Central memory CD4-positive, alpha-beta T cell (primary cell): Measurements from ENCODE around the gene ZNF606.
"Not testable (repeated sequence)": the region's sequence is repeated elsewhere in the genome, so short reads cannot be mapped to it uniquely, and the experiment has no call there.

Source experiments
- DNase-seq: peaks from one replicate; pipeline ENCODE4 v3.0.0; 2022

Gene ZNF606

DNA sequence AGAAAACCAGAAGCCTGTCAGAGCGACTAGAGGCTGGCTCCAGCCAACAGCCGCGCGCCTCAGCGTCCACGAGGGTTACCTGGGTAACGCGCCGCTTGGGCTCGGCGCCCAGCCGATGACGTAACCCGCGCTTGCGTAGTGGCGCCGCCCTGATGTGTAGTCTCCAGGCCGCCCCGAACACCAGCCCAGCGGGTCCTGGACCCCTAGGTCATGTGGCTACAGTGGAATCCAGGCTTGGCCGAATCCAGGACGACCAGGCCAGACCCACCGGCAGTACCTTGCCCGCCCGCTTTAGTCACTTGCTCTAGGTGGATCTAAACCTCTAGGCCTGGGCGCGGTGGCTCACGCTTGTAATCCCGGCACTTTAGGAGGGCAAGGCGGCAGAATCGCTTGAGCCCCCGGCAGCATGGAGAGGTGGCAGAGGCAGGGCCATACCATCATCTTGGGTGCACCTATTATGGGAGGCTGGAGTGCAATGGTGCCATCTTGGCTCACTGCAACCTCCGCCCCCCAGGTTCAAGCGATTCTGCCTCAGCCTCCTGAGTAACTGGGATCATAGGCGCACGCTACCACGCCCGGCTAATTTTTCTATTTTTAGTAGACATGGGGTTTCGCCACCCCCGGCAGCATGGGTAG, 7.2 kb upstream of the ZNF606 start:
- DNase-seq: peak; percentile 54

DNA sequence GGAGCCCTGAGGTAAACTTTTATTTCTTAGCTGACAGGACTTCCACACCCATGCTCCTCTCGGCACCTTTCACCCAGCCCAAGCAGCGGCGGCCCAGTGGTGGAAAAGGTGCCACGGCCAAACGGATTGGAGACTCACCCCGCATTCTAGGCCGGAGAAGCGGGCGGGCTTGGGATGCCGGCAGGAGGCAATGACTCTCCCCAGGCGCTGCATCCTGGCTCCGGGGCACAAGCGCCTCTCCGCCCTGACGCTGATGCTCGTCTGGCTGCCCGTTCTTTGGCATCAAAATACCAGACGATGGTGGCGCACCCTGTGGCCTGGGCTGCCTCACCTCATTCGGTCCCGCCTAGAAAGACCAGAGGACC, 6.7 kb upstream of the ZNF606 start:
- DNase-seq: no peak

DNA sequence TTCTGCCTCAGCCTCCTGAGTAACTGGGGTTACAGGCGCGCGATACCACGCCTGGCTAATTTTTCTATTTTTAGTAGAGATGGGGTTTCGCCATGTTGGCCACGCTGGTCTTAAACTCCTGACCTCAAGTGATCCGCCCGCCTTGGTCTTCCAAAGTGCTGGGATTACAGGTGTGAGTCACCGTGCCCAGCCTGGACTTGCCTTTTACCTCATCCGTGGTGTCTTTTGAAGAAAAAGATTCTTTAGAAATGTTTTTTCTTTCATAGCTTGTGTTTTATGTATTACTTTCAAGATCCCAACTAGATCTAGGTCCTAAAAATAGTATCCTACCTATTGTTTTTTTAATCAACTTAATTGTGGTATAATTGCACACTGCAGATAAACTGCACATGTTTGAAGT, 6.3 kb upstream of the ZNF606 start:
- DNase-seq: not testable (repeated sequence)

DNA sequence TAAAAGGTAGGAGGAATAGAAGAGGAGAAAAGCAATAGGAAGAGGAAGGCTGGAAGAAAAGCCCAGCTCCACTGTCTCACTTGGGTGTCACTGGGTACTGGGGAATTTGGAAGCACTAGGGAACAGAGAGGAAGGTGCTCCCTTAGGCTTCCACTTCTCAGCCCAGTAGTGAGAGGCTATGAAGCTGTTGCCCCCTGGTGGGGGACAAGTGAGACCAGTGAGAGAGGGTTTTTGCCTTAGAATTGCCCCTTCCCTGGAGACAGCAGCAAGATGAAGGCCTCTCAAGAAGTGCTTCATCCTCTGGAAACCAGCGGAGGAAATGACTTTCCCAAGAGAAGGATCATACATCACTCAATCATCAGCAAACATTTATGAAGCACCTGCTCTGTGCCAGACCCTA, 4.7 kb upstream of the ZNF606 start:
- no peak for DNase-seq

DNA sequence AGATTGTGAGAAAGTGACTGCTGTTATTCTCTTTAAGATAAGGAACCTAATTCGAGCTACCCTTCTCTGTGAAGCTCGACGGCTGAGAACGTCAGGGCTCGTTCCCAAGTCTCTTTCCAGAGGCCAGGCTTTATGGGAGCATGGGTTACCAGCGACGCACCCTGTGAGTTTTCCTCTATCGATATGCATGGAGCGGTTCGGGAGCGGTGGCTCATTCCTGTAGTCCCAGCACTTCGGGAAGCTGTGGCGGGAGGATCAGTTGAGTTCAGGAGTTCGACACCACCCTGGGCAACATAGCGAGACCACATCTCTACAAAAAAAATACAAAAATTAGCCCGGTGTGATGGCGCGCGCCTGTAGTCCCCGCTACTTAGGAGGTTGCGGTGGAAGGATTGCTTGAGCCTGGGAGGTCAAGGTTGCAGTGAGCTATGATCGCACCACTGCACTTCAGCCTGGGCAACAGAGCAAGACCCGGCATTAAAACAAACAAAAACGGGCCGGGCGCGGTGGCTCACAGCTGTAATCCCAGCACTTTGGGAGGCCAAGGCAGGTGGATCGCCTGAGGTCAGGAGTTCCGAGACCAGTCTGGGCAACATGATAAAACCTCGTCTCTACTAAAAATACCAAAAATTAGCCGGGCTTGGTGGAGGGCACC, 681 bp upstream of the ZNF606 start:
- DNase-seq: no peak

DNA sequence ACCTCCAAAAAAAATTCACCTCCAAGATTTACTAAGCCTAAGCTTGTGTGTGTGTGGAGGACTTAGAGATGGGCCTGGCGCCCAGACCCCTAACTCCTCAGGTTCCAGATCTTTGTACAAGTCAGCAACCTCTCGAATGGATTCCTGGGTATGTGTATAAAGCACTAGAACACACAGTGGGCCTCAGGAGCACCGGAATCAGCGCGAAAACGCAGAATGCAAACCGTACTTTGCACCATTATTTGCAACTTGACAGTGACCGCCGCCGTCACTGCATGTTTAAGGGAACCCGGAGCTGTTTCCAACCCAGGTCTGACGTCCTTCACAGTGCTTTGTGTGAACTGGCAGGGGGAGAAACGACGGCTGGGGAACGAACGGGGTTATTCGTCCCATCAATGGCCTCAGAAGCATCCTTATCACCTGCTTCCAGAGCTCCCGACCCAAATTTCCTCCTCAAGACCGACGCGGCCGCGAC, 688 bp downstream of the ZNF606 start:
- DNase-seq: no peak

DNA sequence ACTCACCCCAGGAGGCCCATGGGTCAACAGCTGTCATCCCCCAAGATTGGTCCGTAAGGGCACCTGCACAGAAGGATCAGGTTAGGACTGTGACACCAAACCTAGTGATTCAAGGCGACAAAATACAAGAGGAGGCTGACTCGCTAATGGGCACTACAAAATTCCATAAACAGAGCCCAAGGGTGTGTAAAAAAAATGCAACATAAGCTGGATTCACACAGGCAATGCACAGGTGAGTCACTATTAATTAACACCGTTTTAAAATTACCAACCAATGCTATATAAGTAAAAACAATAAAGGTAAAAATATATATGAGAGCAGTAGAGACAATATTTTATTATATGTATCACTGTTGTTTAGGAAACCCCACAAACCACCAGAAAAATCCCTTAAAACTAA, 1.9 kb downstream of the ZNF606 start:
- DNase-seq: no peak

DNA sequence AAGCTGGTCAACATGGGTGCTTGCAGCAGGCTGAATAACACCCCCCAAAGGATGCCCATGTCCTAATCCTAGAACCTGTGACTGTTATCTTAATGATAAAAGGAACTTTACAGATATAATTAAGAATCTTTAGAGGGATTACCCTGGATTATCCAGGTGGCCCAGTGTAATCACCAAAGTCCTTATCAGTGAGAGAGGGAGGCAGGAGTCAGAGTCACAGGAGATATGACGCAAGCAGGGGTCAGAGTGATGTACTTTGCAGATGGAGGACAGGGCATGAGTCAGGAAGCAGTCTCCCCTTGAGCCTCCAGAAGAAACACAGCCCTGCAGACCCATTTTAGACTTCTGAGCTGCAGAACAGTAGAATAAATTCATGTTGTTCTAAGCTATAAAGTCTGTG, 9.8 kb downstream of the ZNF606 start:
- no peak for DNase-seq

DNA sequence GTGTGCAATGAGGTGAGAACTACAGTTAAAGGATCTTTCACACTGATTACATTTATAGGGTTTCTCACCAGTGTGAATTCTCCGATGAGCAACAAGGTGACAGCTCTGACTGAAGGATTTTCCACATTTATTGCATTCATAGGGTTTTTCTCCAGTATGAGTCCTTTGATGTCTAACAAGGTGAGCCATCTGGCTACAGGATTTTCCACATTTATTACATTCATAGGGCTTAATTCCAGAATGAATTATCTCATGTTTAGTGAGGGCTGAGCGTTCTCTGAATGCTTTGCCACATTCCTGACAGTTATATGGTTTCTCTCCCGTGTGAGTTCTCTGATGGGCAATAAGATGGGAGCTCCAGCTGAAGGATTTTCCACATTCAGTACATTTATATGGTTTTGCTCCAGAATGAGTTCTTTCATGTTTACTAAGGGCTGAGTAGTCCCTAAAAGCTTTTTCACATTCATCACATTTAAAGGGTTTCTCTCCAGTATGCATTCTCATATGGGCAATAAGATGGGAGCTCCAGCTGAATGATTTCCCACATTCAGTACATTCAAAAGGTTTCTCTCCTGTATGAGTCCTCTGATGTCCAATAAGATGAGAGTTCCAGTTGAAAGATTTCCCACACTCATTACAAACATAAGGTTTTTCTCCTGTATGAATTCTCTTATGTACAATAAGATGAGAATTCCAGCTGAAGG, 23.9 kb downstream of the ZNF606 start:
- DNase-seq: no peak

DNA sequence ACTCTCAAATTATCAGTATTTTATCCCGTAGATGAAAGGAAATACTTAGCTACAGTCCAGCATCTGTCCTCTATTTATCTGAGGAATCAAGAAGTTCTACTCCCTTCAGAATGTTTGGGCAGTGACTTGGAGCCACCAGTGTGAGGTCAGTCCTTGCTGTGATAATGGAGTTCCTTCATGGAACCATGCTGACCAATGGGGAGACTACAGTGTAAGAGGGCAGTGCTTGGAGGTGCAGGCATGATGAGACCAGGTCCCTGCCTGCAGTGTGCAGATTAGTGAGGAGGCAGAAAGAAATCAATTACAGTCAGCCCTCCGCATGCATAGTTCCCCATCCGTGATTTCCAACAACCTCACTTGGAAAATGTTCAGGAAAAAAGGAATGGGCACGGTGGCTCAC, 28.2 kb downstream of the ZNF606 start, which contains the start of gene C19orf18:
Gene C19orf18 (minus strand): TSS at position 101 of the 400 bp plus-strand sequence. CDS start 102 bp downstream, outside the sequence.
- no peak for DNase-seq

DNA sequence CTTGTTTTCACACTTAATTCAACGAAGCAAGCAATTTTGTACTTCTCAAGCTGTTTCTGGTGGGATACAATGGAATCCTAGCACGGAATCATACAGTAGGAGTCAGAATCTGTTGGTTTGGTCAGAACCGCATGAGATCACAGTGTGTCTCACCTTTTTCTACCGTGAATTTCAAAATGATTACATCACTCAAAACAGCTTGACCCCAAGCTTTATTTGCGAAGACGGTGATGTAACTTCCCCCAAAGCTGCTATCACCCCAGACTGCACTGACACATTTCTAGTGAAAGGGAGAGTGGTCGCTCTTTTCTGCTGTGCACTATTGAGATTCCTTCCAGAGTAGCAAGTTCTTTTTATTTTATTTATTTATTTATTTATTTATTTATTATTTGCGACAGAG, 37.9 kb downstream of the ZNF606 start:
- no peak for DNase-seq

DNA sequence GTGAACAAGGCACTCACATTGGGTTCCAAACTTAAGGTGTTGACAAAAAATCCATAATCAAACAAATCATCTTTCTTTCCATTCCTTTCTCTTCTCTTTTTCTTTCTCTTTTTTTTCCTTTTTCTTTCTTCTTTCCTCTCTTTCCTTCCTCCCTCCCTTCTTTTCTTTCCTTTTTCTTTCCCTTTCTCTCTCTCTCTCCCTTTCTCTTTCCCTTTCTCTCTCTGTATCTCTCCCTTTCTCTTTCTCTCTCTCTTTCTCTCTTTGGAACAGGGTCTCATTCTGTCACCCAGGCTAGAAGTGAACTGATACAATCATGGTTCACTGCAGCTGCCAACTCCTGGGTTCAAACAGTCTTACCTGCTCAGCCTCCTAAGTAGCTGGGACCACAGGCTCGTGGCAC, 40.8 kb downstream of the ZNF606 start:
- DNase-seq: no peak

DNA sequence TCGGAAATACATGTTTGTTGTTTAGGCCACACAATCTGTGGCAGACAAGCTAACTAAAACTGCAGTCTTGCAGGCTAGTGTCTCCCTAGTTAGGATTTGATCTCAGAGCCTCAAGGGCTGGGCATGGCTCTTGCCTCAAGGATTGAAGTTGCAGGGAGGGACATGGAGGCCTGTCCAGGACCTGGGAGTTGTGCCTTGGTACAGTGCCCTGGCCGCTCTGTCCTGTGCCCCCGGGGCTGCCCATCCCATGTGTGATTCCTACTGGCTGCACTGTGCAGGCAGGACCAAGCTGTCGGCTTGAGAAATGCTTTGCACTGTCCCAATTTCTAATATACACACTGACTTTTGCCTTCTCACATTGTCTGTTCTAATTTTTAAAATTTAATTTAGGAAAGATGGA, 47.6 kb downstream of the ZNF606 start:
- no peak for DNase-seq

DNA sequence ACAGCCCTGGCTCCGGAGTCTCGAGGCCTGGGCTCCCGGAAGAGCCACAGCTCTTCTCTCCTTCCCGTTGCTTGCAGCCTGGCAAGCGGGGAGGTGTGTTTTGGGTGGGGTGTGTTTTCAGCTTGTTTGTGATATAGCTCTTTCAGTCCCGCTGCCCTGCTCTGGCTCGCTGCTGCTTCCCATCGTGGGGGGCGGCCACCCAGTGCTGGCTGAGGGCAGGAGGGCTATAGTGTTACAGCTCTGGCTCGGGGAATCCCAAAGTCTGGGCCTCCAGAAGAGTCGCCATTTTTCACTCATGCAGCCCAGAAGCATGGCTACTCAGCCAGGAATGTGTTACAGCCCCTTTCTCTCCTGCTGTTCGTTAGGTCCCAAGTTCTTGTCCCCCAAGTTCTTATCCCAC, 52.9 kb downstream of the ZNF606 start:
- no peak for DNase-seq

DNA sequence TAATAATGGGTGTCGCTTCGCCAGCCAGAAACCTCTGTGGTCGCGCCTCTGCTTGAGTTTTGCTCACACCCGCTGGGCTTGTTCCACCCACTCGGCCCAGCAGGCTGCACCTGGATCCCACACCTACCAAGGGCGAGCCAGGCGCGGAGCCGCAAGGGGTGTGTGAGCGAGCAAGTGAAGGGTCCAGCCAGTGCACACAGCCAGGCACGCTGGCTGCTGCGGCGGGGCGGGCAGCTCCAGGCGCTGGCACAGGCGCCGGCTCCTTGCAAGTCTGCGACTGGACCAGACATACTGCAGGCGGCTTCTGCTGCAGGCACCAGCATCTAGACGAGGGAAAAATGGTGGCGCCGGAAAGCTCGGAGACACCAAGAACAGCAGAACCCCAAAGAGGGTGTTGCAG, 53.3 kb downstream of the ZNF606 start:
- DNase-seq: no peak

DNA sequence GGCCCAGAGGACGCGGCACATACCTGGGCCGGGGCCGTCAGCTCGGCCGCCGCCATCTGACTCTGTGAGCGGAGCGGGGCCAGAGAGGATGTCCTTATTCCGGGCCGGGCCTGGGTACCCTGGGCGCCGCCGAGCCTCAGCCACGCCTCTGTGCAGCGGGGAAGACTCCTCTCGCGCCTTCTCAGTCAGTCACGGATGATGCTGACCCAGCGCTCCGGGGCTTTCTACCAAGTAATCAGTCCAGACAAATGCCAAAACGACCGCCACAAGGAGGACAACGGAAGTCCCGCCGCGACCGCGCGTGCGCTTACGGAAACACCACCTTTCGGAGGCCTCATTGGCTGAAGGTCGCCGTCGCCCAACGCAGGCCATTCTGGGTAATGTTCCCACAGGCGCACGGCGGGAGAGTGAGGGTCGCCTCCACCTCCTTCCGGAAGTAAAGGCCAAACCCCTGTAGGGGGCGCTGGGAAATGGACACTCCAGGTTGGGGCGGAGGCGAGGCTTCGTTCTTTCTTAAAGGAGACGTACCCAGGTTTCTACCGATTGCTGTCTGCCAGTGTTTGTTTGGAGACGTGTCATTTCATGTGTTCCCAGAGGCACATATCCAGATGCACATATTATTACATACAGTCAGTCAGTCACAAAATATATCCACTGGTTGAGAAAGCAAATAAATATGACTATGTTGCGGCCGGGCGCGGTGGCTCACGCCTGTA, 55.0 kb downstream of the ZNF606 start, which contains the start of gene ZNF256:
Gene ZNF256 (minus strand): TSS at position 288 of the 716 bp plus-strand sequence. CDS start 232 bp downstream, at position 56.
- DNase-seq: peak; percentile 80

DNA sequence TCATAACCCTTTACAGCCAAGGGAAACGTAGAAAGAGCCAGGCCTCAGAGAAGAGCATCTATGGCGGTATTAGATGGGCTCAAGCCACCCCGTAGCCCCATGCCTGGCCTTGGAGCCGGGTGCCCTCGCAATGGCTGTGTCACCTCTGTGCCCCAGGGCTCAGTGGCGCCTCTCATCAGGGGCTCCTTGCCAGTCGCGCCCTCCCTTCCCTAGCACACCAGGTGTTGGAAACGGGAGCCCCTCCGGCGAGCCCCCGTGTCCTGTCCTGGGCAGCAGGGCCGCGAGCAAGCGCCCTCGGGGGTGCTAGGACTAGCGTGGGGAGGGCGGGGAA, 55.6 kb downstream of the ZNF606 start:
- DNase-seq: no peak

DNA sequence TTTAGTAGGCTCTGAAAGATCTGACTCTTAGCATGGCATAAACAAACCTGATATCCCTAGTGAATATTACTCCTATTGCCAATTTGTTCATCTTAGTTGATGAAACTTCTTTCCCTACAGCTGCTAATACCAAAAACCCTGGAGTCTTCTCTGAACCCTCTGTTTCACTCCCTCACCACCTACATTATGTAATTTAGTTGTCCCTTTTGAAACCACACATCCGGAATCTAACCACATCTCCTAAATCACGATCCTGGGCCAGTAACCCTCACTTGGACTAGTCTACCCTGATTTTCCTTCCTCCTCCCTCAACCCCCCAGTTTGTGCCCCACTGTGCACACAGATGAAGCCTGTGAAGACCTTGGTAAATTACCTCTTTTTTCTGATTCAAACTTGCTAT, 56.3 kb downstream of the ZNF606 start:
- no peak for DNase-seq

DNA sequence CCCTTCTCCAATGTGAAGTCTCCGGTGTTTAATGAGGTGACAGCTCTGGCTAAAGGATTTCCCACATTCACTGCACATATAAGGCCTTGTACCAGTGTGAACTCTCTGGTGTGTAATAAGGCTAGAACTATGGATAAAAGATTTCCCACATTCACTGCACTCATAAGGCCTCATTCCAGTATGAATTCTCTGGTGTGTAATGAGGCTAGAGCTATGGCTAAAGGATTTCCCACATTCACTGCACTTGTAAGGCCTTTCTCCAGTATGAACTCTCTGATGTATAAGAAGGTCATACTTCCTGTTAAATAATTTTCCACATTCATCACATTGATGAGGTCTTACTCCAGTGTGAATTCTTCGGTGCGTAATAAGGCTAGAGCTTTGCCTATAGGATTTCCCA, 61.0 kb downstream of the ZNF606 start:
- no peak for DNase-seq

DNA sequence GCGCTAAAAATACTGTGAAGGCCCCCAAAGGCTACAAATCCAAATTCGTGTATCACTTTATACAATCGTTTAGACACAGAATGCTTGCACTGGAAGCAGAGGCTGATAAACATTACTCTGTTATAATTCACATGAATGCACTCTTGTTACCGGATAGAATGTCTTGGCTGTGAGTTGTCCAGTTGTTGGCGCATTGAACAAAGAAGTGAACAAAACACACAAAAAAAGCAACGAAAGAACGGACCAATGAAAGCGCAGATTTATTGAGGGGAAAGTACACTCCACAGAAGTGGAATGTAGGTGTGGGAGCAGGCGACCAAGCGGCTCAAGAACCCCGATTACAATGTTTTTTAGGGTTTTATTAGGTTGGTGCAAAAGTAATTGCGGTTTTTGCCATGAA, 66.9 kb downstream of the ZNF606 start:
- no peak for DNase-seq

DNA sequence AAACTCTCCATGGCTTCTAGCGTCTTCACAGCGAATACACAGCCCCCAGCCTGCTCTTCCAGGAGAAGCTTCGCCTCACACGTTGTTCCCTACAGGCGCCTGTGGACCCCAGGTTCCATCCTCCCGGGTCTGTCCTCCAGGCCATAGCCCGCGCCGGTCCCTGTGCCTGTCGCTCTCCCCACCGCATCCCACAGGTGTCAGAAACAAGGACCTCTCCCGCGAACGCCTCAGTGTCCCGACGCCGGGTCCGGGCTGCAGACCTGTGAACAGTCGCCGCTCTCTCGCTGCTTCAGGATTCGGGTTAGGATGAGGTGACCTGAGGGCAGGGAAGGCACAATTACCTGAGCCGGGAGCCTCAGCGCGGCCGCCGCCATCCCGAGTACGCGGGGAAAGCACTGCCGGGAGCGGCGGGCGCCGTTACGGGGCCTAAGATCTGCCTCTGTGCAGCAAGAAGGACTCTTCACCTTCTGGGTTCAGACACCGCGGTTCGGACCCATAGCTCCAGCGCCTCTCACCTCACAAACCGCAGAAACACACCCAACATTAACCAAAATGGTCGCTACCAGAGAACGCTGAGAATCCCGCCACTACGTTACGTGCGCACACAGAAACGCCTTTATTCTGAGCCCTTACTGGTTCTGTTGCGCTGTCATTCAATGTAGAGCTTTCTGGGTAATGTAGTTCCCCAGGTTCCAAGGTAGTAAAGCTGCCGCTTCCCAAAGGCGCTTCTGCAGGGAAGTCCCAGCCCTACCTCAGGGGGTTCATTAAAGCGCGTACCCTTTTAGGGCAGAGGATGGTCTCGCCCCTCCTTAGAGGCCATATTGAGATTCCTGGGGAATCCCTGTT, 67.6 kb downstream of the ZNF606 start, which contains the start of gene ZNF418:
Gene ZNF418 (minus strand): TSS at position 583 of the 846 bp plus-strand sequence. CDS start 1,580 bp downstream, outside the sequence.
- DNase-seq: peak; percentile 50

DNA sequence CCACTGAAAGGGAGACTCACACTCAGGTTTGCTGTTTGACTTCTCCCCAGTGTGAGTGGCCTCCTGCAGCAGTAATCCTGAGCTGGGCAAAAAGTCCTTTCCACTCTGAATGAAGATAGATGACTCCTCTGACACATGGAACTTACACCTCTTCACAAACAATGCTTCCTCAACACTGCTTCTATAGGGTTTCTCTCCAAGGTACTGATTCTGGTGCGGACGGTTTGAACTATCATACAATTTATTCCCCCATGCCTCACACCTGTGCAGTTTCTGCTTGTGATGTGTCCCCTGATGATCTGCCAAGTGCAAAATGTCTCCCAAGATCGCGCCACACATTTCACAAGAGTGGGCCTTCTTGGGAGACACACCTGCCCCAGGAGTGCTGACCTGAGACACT, 75.0 kb downstream of the ZNF606 start:
- DNase-seq: no peak
